Measurements from ENCODE around the gene JARID2. TPM values are rescaled to one million over a fixed set of nuclear protein-coding genes. Genes with fewer than 3 reads are reported as not detected.

Gene JARID2
- total and polyA plus RNA-seq, 8 donors = 2.4 to 42.6 (median 11.5) TPM

DNA sequence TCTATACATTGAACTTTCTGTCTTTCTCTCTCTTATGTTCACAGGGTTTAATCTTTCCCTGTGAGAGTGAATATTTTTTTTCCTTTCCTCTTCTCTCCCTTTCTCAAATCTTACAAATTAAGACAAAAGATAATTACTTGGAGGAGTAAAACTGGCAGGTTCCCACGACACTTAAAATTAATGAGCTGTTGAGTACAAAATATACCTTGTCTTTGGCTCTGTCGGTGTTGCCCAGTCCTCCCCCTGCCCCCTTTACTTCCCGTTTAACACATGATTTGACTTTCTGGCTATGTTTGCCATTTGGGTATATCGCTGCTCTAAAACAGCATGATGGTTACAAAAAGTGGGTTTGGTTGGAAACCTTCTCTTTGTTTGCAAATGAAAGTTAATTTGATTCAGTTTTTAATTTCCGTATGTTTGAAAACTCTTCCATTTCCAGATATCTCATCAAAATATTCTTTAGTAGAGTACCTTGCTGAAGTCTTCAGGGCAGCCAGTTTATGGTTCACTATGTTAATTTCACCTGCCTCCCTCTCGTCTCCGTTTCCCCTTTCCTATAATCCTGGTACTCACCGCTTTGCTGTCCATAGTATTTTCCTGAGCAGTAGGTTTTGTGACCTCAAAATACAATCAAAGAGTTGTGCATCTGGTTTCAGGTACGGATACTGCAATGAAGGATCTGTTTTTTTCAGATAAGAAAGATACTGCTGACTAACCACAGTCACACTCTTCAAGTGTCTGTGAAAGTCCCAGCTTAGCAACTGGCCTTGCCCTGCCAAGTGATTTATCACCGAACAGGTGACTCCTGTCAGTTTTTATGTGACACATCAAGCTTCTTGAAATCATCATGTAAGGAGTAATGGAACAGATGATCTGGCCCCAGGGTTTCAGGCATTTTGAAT is 235.8 kb downstream of the JARID2 start:
- no peaks in the 10 kb centered on the region for H3K27me3 ChIP-seq
- WGBS, 5 donors = 73 to 89% (median 79%) methylated on average over 10 of the region's 10 CpGs

DNA sequence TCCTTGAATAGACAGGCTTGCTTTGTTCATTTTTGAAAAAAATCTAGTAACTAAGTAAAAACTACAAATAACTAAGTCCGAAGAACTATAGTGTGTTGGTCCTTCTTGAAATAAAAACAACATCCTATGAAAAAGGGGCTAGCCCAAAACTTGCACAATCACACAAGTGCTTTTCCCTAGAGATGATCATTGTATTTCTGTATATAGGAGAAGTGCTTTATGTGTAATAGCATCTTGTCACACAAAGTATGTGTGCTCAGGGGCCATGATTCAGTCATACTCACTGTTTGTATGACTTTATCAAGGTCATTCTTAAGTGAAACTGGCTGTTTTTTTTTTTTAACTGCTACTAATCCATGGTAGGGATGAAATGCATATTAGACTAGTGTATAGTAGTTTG is 237.2 kb downstream of the JARID2 start:
- TF ChIP-seq EP300 (IDR thresholded peaks at IDR 0.05) = no peak
- no peaks in the 10 kb centered on the region for H3K9me3 ChIP-seq
- H3K27ac ChIP-seq = no peak overlapping the region
- H3K4me1 ChIP-seq = peaks cover 0 to 30% (median 15%) of the 10 kb centered on the region in 4 donors
- no peak overlapping the region for H3K4me3 ChIP-seq
- intact Hi-C loops (cut with DNase I; ENCODE audit: low total_unique reads) = no loop called here
- no peak for DNase-seq
- WGBS, 5 donors = 94 to 98% (median 97%) methylated on average over 1 of the region's 1 CpG
- H3K36me3 ChIP-seq = peaks cover 9 to 14% (median 12%) of the 10 kb centered on the region in 4 donors
- H3K27me3 ChIP-seq = no peaks in the 10 kb centered on the region

More for the DNA sequence above, 235.8 kb downstream of the JARID2 start:
- Histone ChIP-seq H3K4me1 (peaks cover 0 to 44% (median 23%) of the 10 kb centered on the region in 4 donors), H3K36me3 (no peaks in the 10 kb centered on the region), H3K4me3 (no peak overlapping the region), H3K9me3 (no peaks in the 10 kb centered on the region), H3K27ac (no peak overlapping the region)
- no peak for TF ChIP-seq EP300 (IDR thresholded peaks at IDR 0.05)
- TF ChIP-seq POLR2A (IDR thresholded peaks at IDR 0.05) = no peak
- TF ChIP-seq, protein P1, sequence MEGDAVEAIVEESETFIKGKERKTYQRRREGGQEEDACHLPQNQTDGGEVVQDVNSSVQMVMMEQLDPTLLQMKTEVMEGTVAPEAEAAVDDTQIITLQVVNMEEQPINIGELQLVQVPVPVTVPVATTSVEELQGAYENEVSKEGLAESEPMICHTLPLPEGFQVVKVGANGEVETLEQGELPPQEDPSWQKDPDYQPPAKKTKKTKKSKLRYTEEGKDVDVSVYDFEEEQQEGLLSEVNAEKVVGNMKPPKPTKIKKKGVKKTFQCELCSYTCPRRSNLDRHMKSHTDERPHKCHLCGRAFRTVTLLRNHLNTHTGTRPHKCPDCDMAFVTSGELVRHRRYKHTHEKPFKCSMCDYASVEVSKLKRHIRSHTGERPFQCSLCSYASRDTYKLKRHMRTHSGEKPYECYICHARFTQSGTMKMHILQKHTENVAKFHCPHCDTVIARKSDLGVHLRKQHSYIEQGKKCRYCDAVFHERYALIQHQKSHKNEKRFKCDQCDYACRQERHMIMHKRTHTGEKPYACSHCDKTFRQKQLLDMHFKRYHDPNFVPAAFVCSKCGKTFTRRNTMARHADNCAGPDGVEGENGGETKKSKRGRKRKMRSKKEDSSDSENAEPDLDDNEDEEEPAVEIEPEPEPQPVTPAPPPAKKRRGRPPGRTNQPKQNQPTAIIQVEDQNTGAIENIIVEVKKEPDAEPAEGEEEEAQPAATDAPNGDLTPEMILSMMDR (IDR thresholded peaks at IDR 0.05) = no peak
- no peak for TF ChIP-seq POLR2AphosphoS5 (IDR thresholded peaks at IDR 0.05)
- DNase-seq = no peak
- intact Hi-C loops (cut with DNase I; ENCODE audit: low total_unique reads) = no loop called here

DNA sequence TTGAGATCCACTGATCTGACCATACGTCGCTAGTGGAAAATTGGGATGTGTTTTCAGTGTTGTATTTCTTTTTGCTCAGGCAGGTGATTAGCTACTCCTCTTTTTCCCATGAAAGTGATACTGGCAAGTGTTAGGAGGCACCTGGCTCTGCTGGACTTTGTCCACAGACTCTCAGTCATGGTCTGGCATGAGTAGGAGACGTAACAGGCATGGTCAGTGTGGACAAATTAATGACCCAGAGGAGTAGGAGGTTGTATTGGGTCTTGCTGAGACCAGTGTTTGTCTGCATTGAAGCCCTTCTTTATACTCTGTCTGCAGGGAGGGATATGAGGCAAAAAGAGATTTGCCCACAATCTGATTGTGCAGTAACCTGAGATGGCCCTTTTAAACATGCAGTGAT is 238.3 kb downstream of the JARID2 start:
- 72 to 80% (median 78%) methylated on average over 3 of the region's 3 CpGs for WGBS, 5 donors
- intact Hi-C loops (cut with DNase I; ENCODE audit: low total_unique reads) = no loop called here
- Histone ChIP-seq H3K27ac (no peak overlapping the region), H3K27me3 (no peaks in the 10 kb centered on the region), H3K9me3 (no peaks in the 10 kb centered on the region), H3K4me3 (no peak overlapping the region), H3K36me3 (peaks cover 18 to 24% (median 23%) of the 10 kb centered on the region in 4 donors), H3K4me1 (peaks cover 0 to 27% (median 14%) of the 10 kb centered on the region in 4 donors)
- DNase-seq = no peak
- TF ChIP-seq POLR2A (IDR thresholded peaks at IDR 0.05) (no peak), POLR2AphosphoS5 (IDR thresholded peaks at IDR 0.05) (no peak), EP300 (IDR thresholded peaks at IDR 0.05) (no peak)
- TF ChIP-seq, protein P1 (IDR thresholded peaks at IDR 0.05) = no peak

DNA sequence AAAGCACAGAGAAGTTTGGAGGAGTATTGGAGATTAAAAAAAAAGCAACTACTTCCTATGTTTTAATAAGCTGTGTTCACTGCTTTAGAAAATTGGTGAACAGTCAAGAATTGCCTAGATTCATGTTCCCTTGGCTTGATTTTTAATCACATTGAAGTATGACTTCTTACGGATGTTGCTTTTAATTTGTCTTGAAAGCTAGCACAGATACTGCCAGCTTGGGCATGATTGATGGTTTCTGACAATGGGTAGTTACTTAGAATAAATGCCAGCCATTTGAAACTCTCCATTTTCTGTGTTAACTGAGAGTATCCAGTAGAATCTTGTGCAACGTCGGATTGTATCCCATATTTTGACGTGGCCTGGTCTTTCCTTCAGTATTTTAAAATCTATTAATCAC is 239.0 kb downstream of the JARID2 start:
- H3K27me3 ChIP-seq = no peaks in the 10 kb centered on the region
- peaks cover 0 to 20% (median 9%) of the 10 kb centered on the region in 4 donors for H3K4me1 ChIP-seq
- peaks cover 18 to 31% (median 29%) of the 10 kb centered on the region in 4 donors for H3K36me3 ChIP-seq
- intact Hi-C loops (cut with DNase I; ENCODE audit: low total_unique reads) = no loop called here
- H3K27ac ChIP-seq = no peak overlapping the region
- 88 to 95% (median 94%) methylated on average over 4 of the region's 4 CpGs for WGBS, 5 donors
- no peak for DNase-seq
- TF ChIP-seq, protein P1 (IDR thresholded peaks at IDR 0.05) = no peak
- TF ChIP-seq POLR2AphosphoS5 (IDR thresholded peaks at IDR 0.05) (no peak), EP300 (IDR thresholded peaks at IDR 0.05) (no peak), POLR2A (IDR thresholded peaks at IDR 0.05) (no peak)
- H3K4me3 ChIP-seq = no peak overlapping the region
- no peaks in the 10 kb centered on the region for H3K9me3 ChIP-seq

DNA sequence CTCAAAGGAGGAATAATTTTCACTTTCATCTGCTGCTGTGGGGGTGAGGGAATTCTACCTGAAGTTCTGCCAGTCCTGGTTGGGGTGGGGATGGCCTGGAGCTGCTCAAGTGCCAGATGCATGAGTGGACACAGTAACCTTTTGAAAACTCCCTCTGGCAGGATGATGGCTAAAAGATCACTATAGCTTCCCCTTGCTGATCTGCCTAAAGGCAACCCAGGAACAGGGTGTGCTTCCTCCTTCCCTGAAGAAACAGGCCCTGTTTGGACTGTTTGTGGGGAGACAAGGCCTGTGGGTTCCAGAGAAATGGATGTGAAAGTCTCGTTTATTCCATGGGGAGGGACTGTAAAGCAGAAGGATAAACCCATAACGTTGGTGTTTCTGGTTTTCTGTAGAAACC is 240.1 kb downstream of the JARID2 start:
- H3K4me1 ChIP-seq = peaks cover 0 to 21% (median 9%) of the 10 kb centered on the region in 4 donors
- intact Hi-C loops (cut with DNase I; ENCODE audit: low total_unique reads) = no loop called here
- TF ChIP-seq EP300 (IDR thresholded peaks at IDR 0.05) (no peak), POLR2A (IDR thresholded peaks at IDR 0.05) (no peak)
- TF ChIP-seq, protein P1 (IDR thresholded peaks at IDR 0.05) = no peak
- H3K36me3 ChIP-seq = peaks cover 18 to 31% (median 30%) of the 10 kb centered on the region in 4 donors
- no peak overlapping the region for H3K4me3 ChIP-seq
- H3K9me3 ChIP-seq = no peaks in the 10 kb centered on the region
- DNase-seq = no peak
- 64 to 82% (median 81%) methylated on average over 2 of the region's 2 CpGs for WGBS, 5 donors
- no peak overlapping the region for H3K27ac ChIP-seq
- no peaks in the 10 kb centered on the region for H3K27me3 ChIP-seq
